Neural progenitor cell (in vitro differentiated cells): ENCODE measurements around the gene MMS19.

Source experiments
- CTCF ChIP-seq: fragments of 200-600 bp; sonication (generic); IDR thresholded peaks from 2 replicates; pipeline ENCODE4 v1.5.1; 2017; ENCODE audit warnings: antibody characterized with exemption, mild to moderate bottlenecking
- EZH2 ChIP-seq: fragments of 200-600 bp; sonication (generic); IDR thresholded peaks from 2 replicates; pipeline ENCODE4 v1.6.1; 2017; ENCODE audit warnings: antibody characterized with exemption, mild to moderate bottlenecking, moderate library complexity

GRCh38 chr10:97494151-97494550 is 4.1 kb downstream of the MMS19 start:
- TF ChIP-seq EZH2 (no peak), CTCF (no peak)
